ENCODE results near the gene TMEM120B.

GRCh38 chr12:121774968-121775474, 62.5 kb downstream of the TMEM120B start:
- TF ChIP-seq CTCF (IDR thresholded peaks at IDR 0.05) (no peak), POLR2A (IDR thresholded peaks at IDR 0.05) (no peak), EP300 (IDR thresholded peaks at IDR 0.05) (no peak)

Measured in suprapubic skin (tissue), 3 donors.